Coronary artery (tissue), 2 donors: Measurements from ENCODE around the gene BLCAP.

Experiments
- DNase-seq: peaks from one replicate; pipeline ENCODE4 v3.0.0-alpha.2; 2017; ENCODE audit warnings: low spot score
- H3K27ac ChIP-seq, 2 donors: fragments of 200-600 bp; sonication (generic); one replicate each; pipeline ENCODE4 v1.5.1; 2016 to 2019
- H3K4me3 ChIP-seq: fragments of 200-600 bp; sonication (generic); 2 replicates; pipeline ENCODE4 v1.5.1; 2016; ENCODE audit warnings: mild to moderate bottlenecking, moderate library complexity
- TF ChIP-seq, protein P1 (sequence below): fragments of 200-600 bp; sonication (generic); IDR thresholded peaks from one replicate; pipeline ENCODE4 v1.5.1; 2019; ENCODE audit warnings: antibody characterized with exemption

The BLCAP gene

DNA sequence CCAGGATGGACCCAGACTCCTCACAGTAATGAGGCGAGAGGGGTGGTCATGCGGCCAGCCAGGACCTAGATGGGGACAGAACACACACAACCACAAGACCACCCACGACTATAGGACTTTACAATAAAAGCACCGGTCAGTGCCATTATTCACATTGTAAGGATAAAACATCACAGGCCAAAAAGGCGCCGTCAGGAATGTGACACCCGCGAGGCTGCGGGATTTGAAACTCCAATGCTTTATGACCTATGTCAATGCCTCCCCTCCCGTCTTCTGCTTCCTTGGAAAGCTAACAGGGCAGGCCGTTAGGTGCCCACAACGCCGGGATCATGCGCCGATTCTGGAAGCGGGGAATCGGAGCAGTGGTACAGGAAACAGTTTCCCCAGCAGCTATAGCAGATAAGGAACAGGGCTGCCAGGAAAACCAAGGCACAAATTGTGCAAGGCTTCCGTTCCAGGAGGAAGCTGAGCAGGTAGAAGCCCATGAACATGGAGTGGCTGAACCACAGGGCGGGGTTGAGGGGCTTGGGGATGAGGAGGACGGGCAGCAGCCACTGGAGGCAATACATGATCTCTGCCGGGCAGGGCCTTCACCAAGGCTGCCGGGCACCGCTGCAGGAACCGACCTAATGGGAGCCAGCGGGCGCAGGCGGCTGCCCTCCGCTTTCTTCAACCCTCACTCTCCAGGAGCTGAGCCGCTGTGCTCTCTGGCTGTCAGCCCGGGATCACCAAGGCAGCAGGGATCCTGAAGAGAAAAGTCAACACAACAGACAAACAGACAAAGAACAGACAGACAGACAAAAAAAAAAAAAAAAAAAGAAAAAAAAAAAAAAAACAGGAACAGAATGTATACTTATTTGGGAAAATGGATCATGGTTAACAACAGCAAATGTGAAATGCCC is 8.8 kb downstream of the BLCAP start:
- no peak for DNase-seq
- no peak overlapping the region for H3K4me3 ChIP-seq
- peak overlapping the region in 1 of 2 donors; percentile 46 for H3K27ac ChIP-seq
- TF ChIP-seq, protein P1, sequence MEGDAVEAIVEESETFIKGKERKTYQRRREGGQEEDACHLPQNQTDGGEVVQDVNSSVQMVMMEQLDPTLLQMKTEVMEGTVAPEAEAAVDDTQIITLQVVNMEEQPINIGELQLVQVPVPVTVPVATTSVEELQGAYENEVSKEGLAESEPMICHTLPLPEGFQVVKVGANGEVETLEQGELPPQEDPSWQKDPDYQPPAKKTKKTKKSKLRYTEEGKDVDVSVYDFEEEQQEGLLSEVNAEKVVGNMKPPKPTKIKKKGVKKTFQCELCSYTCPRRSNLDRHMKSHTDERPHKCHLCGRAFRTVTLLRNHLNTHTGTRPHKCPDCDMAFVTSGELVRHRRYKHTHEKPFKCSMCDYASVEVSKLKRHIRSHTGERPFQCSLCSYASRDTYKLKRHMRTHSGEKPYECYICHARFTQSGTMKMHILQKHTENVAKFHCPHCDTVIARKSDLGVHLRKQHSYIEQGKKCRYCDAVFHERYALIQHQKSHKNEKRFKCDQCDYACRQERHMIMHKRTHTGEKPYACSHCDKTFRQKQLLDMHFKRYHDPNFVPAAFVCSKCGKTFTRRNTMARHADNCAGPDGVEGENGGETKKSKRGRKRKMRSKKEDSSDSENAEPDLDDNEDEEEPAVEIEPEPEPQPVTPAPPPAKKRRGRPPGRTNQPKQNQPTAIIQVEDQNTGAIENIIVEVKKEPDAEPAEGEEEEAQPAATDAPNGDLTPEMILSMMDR: no peak

DNA sequence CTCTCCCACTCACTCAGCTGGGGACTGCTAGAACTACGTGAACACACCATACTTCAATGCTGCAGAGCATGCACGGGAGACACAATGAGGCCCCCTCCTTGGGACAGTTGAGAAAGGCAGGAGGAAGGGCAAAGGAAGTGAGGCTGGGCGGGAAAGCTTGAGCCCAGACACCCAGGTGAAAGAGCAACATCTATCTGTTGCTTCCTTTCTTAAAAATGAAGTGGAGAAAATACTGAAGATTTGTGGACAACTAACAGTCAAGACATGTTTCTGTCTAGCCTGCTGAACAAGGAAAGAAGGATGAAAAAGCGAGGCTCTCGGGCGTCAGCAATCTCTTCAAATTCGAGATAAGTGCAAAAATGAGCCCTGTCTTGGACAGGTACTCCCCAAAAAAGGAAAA is 9.6 kb downstream of the BLCAP start:
- H3K27ac ChIP-seq: no peak overlapping the region
- DNase-seq: no peak
- no peak overlapping the region for H3K4me3 ChIP-seq
- TF ChIP-seq, protein P1: no peak

DNA sequence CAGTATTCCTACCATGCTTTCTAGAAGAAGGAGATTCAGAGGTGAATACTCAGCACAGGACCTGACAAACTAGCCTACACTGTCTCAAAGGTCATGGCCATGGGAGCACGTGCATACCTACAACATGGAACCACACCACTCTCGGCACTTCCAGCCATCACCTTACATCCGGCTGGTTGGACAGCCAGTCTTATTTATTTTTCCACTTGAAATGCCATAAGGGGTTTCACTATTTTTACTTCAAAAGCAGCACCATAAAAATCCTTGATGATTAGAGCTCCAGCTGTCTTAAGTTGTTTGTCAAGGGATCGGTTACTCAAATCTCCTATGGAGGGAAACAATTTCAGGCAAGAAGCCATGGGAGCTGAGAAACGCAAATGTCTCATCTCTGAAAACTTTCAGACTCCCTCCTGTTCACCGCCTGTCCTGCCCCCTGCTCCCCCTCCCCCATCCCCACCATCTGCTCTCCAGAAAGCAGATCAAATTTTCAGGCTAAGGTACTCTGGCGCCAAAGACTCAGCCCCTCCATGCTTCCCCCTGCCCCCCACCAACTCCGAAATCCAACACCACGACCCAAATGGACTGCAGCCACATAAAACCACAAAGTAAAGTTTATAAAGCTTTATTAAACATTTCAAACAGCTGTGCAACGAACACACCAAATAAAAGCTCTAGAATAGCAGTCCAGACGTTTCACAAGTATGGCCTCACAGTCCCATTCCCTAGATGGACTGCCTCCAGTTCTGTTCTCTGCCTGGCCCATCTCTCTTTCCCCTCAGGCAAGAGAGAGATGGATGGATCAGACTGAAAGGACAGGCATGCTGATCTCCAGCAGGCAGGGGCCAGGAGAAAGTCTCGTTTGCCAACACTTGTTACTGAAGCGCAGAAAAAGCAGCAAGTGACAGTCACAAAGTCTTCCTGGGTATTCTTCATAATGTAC is 10.6 kb downstream of the BLCAP start:
- Histone ChIP-seq H3K27ac (no peak overlapping the region), H3K4me3 (no peak overlapping the region)
- TF ChIP-seq, protein P1: no peak
- DNase-seq: no peak

- no peak overlapping the region for H3K4me3 ChIP-seq
- TF ChIP-seq, protein P1: no peak
- no peak for DNase-seq
- no peak overlapping the region for H3K27ac ChIP-seq
Observed at GRCh38 chr20:37515876-37516275, 11.8 kb downstream of the BLCAP start.

DNA sequence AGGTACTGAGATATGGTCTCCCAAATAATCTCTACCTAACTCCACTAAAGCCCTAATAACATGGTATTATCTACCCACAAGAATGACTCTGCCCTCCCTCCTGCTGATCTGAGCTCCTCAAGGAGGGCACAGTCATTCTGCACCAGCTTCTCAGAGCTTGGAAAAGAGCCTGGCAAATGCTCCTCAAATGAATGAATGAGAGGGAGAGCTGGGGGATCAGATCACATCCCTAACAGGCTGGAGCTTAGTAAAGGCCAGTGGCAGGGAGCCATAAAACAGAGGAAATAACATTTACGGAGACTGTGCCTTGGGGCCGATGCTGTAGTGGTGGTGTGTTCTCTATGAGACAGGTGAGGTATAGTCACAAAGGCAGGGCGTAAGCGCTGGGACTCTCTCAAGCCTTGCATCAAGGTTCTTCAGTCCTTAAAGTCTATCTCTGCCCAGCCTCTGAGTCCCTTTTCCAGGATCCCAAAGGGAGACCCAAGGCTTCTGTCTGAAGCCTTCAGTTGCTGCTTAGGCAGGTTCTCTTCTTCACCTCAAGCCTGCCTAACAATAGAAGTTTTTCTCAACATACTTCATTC is 13.8 kb downstream of the BLCAP start:
- no peak for DNase-seq
- TF ChIP-seq, protein P1: no peak
- H3K27ac ChIP-seq: no peak overlapping the region
- no peak overlapping the region for H3K4me3 ChIP-seq

DNA sequence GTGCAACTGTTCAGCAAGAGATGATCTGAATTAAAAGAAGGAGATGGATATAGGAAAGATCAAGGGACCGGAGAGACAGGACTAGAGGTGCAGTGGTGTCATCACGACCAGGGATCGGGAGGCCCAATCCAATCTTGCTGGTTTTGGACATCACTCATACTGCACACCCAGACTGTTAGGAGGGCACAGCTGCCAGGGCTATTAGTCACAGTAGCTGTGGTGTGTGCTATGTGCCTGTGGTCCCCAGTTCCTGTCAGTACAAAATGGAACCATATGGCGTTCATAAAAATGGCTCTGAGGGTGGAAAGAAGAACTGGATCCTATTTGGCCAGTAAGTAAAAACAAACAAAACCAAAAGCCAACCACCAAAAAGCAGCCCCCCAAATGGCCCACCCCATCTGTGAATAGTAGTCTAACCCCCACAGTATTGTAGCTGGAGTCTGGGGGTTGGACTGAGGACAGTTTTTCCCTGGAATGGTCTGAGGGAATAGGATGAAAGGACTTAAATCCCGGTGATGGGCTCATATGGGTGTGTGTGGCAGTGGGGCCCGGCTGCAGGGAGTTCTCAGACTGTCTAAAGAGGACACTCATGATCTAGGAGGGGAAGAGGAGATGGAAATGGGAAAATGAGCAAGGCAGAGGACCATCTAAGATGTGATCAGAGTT is 15.9 kb downstream of the BLCAP start:
- TF ChIP-seq, protein P1: no peak
- Histone ChIP-seq H3K27ac (no peak overlapping the region), H3K4me3 (no peak overlapping the region)
- no peak for DNase-seq
